ENCODE measurements around the gene PTPRM. TPM values are rescaled to one million over a fixed set of nuclear protein-coding genes. Genes with fewer than 3 reads are reported as not detected.

Gene PTPRM
- total RNA-seq, 1 experiment from 2014 or later, result 1.6 TPM

GRCh38 chr18:7600036-7600435 lies 32.9 kb downstream of the PTPRM start:
- BruUV-seq (replicated peaks), result no TSS peak
- ATAC-seq, result no peak
- no peaks in the 10 kb centered on the region for H3K4me1 ChIP-seq (ENCODE audit: control insufficient read depth, insufficient read depth, low read length)
- no peak overlapping the region for H3K27ac ChIP-seq (ENCODE audit: low read length)
- no peaks in the 10 kb centered on the region for H3K36me3 ChIP-seq (ENCODE audit: control insufficient read depth, insufficient read depth, low read length)
- H3K9me3 ChIP-seq (ENCODE audit: control insufficient read depth, insufficient read depth, low read depth, low read length), result no peaks in the 10 kb centered on the region
- in situ Hi-C loops (cut with HindIII; ENCODE audit: low pct_unique_long_range_greater_than_20kb, low sequenced_read_pairs), result no loop called here
- no peak for DNase-seq (ENCODE audit: low read depth, low spot score)
- H3K27me3 ChIP-seq (ENCODE audit: control insufficient read depth, insufficient read depth, low read length), result no peaks in the 10 kb centered on the region
- no peak overlapping the region for H3K4me3 ChIP-seq (ENCODE audit: low read depth in 2 of 2, low read length in 2 of 2)
- TF ChIP-seq SIN3A (IDR thresholded peaks at IDR 0.05; ENCODE audit: borderline replicate concordance, insufficient read depth, low read depth, low read length), result no peak
- no peak for TF ChIP-seq REST (IDR thresholded peaks at IDR 0.05; ENCODE audit: insufficient read depth in 1 of 2, low read depth in 2 of 2, low read length in 1 of 2)
- TF ChIP-seq CTCF (IDR thresholded peaks at IDR 0.05), result no peak
- TF ChIP-seq TCF7L2 (IDR thresholded peaks at IDR 0.05; ENCODE audit: low read depth, low read length), result no peak
- TF ChIP-seq POLR2AphosphoS5 (IDR thresholded peaks at IDR 0.05; ENCODE audit: low read depth, low read length), result no peak
- POLR2A ChIA-PET, result no interaction called here
- CTCF ChIA-PET, result no interaction called here
- intact Hi-C loops (cut with micrococcal nuclease; ENCODE audit: unreplicated experiment), result no loop called here

GRCh38 chr18:7600528-7601245 lies 33.6 kb downstream of the PTPRM start:
- BruUV-seq (replicated peaks), result no TSS peak
- in situ Hi-C loops (cut with HindIII; ENCODE audit: low pct_unique_long_range_greater_than_20kb, low sequenced_read_pairs) (no loop called here), intact Hi-C loops (cut with micrococcal nuclease; ENCODE audit: unreplicated experiment) (no loop called here)
- Histone ChIP-seq H3K4me3 (ENCODE audit: low read depth in 2 of 2, low read length in 2 of 2) (no peak overlapping the region), H3K27ac (ENCODE audit: low read length) (no peak overlapping the region), H3K36me3 (ENCODE audit: control insufficient read depth, insufficient read depth, low read length) (no peaks in the 10 kb centered on the region), H3K27me3 (ENCODE audit: control insufficient read depth, insufficient read depth, low read length) (no peaks in the 10 kb centered on the region), H3K9me3 (ENCODE audit: control insufficient read depth, insufficient read depth, low read depth, low read length) (no peaks in the 10 kb centered on the region), H3K4me1 (ENCODE audit: control insufficient read depth, insufficient read depth, low read length) (no peaks in the 10 kb centered on the region)
- no peak for ATAC-seq
- TF ChIP-seq POLR2AphosphoS5 (IDR thresholded peaks at IDR 0.05; ENCODE audit: low read depth, low read length) (no peak), SIN3A (IDR thresholded peaks at IDR 0.05; ENCODE audit: borderline replicate concordance, insufficient read depth, low read depth, low read length) (no peak), REST (IDR thresholded peaks at IDR 0.05; ENCODE audit: insufficient read depth in 1 of 2, low read depth in 2 of 2, low read length in 1 of 2) (no peak)
- no peak for DNase-seq (ENCODE audit: low read depth, low spot score)
- CTCF ChIA-PET, result no interaction called here
- POLR2A ChIA-PET, result no interaction called here

Data from Panc1 (cell line).